GM19193 (cell line): ENCODE measurements around the gene ZBTB21.

Experiments used
- POLR2A ChIP-seq: IDR thresholded peaks from 4 replicates; pipeline ENCODE4 v1.6.1; 2011; ENCODE audit not compliant: insufficient read depth, insufficient read length; ENCODE audit errors: extremely low read depth

ZBTB21 gene

GRCh38 chr21:41972511-41973205 is 37.5 kb downstream of the ZBTB21 start:
- no peak for TF ChIP-seq POLR2A

GRCh38 chr21:41971891-41972290 is 38.3 kb downstream of the ZBTB21 start:
- TF ChIP-seq POLR2A, result no peak

GRCh38 chr21:41970751-41971653 is 39.2 kb downstream of the ZBTB21 start:
- no peak for TF ChIP-seq POLR2A

DNA sequence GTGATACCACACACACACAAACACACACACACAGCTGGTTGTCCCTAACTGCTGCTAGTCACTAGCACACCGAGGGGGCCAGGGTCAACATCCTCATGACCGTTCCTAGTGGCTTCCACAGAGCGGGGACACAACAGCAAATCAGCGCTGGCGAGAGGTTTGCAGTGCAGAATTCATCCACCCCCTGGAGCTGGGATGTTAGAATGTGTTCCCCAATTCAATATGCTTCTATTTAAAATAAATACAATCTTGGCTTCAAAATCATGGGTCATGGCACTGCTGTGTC is 40.1 kb downstream of the ZBTB21 start:
- no peak for TF ChIP-seq POLR2A

GRCh38 chr21:41967708-41968107 is 42.5 kb downstream of the ZBTB21 start:
- TF ChIP-seq POLR2A, result no peak

GRCh38 chr21:41966872-41967621 is 43.1 kb downstream of the ZBTB21 start:
- no peak for TF ChIP-seq POLR2A

- no peak for TF ChIP-seq POLR2A
These were observed 43.9 kb downstream of the ZBTB21 start for GRCh38 chr21:41966041-41966833.

GRCh38 chr21:41965461-41966013 is 44.6 kb downstream of the ZBTB21 start:
- TF ChIP-seq POLR2A, result no peak

DNA sequence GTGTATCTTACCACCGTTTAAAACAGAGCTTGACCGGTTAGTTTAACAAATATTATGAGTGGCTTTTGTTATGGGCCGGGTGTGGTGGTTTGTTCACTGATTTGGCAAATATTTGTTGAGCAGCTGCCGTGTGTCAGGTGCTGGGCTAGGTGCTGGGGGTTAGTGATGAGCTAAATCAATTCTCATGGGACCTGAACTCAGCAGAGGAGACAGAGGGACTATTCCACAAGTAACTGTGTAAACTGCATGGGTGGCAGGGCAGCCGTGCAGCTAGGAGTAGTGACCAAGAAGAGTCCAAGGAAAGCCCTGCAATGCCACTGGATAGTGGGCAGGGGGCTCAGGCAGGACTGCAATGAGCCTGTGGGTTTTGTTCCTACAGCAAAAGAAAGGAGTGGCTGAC is 45.1 kb downstream of the ZBTB21 start:
- TF ChIP-seq POLR2A, result no peak

- TF ChIP-seq POLR2A, result no peak
These were observed 46.0 kb downstream of the ZBTB21 start for GRCh38 chr21:41964171-41964570.

DNA sequence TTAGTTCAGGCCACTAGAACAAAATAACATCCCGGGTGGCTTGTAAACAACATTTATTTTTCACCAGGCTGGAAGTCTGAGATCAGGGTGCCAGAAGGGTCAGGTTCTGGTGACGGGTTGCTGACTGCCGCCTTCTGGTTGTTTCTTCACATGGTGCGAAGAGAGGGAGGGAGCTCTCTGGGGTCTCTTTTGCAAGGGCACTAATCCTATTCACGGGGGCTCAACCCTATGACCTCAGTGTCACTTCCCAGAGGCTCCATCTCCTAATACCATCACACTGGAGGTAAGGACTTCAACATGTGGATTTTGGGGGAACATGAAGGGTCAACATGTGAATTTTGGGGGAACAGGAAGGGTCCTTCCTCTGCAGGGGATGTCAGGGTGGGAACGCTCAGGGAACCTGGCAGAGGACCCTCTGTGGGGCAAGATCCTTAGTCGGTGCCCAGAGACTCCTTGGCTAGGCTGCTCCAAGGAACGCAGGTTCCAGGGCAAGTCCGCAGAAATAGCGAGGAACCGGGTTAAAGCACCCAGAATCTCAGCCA is 47.7 kb downstream of the ZBTB21 start:
- no peak for TF ChIP-seq POLR2A

DNA sequence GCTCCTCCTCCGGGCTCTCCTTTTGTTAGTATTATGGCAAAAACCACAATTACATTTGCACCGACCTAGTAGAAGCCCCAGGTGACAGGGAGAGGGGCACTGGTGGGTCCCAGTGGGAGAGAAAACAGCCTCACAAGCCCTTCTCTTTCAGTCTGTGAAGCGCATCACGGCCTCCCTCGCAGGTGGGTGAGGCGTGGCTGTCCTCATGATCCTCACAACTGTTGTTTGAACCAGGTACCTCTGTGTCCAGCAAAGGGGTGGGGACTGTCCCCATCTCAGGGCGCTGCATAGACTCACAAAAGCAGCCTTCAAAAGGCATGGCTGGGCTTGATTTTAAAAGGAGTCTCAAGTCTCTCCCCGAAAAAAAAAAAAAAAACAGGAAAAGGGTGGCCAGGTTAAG is 48.4 kb downstream of the ZBTB21 start:
- TF ChIP-seq POLR2A, result no peak

- TF ChIP-seq POLR2A, result no peak
These were observed 48.9 kb downstream of the ZBTB21 start for GRCh38 chr21:41961282-41961701.

GRCh38 chr21:41960386-41960785 is 49.8 kb downstream of the ZBTB21 start:
- TF ChIP-seq POLR2A, result no peak

DNA sequence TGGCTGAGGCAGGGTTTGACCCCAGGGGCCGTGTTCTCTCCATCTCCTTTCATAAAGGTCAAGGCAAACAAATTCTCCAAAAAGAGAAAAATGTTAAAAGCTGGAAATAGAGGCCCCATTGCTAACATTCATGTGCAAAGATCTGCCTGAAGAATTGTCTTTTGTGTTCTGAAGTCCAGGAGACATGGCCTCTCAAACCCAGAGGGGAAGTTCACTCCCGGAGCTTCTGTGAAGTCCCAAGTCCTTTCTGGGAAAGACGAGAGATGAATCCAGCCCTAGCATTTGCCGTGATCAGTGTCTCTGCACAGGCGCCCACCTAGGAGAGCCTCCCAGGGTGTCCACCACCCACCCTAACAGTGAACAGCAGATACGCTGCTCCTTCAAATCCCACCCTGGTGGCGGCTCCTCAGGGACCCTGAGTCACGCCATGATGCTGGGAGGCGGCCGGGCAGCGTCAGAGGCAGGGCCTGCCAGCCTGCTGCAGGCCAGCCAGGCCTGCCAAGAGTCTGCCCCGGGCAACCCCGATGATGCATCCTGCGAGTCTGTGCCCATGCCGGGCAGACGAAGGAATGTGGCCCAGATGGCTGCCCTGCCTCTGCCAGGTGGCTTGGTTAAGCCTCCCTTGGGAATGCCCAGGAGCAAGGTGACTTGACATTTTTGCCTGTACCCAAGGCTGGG is 51.1 kb downstream of the ZBTB21 start:
- TF ChIP-seq POLR2A, result no peak
